Progenitor cell of endocrine pancreas (in vitro differentiated cells): Measurements from ENCODE around the gene SOD2. TPM values are rescaled to one million over a fixed set of nuclear protein-coding genes. Genes with fewer than 3 reads are reported as not detected.
"Not testable (repeated sequence)": the region's sequence is repeated elsewhere in the genome, so short reads cannot be mapped to it uniquely, and the experiment has no call there.

Experiments
- DNase-seq: peaks from one replicate; pipeline ENCODE4 v3.0.0; 2021; ENCODE audit warnings: low spot score; ENCODE audit not compliant: unreplicated experiment
- H3K27ac Mint-ChIP-seq: 2 replicates; pipeline ENCODE4 v1.8.0; 2021; ENCODE audit warnings: mild to moderate bottlenecking, moderate library complexity, mixed read lengths
- H3K27me3 Mint-ChIP-seq: 2 replicates; pipeline ENCODE4 v1.8.0; 2021; ENCODE audit warnings: mixed read lengths
- H3K36me3 Mint-ChIP-seq: 2 replicates; pipeline ENCODE4 v1.8.0; 2022; ENCODE audit warnings: mixed read lengths; ENCODE audit not compliant: insufficient read depth
- H3K4me1 Mint-ChIP-seq: 2 replicates; pipeline ENCODE4 v1.8.0; 2021; ENCODE audit warnings: low read depth, mixed read lengths
- H3K4me3 Mint-ChIP-seq: 2 replicates; pipeline ENCODE4 v1.8.0; 2021; ENCODE audit warnings: low read depth, mild to moderate bottlenecking, moderate library complexity, mixed read lengths
- H3K9me3 Mint-ChIP-seq: 2 replicates; pipeline ENCODE4 v1.8.0; 2021; ENCODE audit warnings: low read depth, mixed read lengths
- total RNA-seq: library from RNA; stranded (reverse); gene quantifications from 2 replicates; pipeline ENCODE4 v1.2.1, GENCODE V29; 2021
- TF ChIP-seq, protein P1 (sequence below): fragments of 200-600 bp; sonication (generic); IDR thresholded peaks from one replicate; pipeline ENCODE4 v1.5.0; 2021; ENCODE audit warnings: antibody characterized with exemption, mild to moderate bottlenecking; ENCODE audit not compliant: unreplicated experiment

The SOD2 gene
- total RNA-seq, 1 donor from 2014 or later = 68.9 TPM

DNA sequence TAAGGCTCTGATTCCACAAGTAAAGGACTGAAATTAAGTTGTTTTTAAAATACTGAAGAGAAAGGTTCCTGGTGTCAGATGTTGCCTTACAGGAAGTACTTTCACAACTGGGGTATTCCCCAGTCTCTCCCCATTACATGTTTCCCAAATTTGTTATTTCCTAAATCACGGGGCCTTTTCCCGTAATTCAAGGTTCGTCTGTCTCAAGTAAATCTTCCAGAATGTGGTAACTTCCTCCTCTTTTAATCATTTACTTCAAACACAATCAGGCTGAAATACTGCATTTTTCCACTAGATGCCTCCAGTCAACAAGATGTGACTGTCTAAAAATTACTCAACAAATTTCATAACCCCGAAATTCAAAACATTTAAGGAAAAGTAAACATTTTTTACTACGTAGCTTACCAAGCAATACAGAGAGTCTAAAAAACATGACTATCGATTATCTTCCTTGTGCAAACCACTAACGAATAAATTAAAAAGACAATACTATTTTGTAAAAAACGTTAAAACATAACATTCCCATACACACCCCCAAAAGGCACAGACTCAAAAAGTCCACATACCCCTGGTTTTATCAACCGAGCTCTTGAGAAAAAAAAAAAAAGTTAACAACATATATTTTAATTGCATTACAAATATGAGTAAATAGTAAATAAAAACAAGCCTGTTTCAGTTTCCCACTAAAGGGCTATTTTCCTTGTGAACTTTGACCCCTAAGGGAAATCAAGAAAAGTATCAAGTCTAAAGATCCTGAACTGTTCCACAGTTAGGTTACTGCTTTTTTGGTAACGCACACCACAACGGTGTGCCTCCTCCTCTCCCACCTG, 1.7 kb downstream of the SOD2 start:
- H3K27me3 Mint-ChIP-seq = no peaks in the 10 kb centered on the region
- TF ChIP-seq, protein P1, sequence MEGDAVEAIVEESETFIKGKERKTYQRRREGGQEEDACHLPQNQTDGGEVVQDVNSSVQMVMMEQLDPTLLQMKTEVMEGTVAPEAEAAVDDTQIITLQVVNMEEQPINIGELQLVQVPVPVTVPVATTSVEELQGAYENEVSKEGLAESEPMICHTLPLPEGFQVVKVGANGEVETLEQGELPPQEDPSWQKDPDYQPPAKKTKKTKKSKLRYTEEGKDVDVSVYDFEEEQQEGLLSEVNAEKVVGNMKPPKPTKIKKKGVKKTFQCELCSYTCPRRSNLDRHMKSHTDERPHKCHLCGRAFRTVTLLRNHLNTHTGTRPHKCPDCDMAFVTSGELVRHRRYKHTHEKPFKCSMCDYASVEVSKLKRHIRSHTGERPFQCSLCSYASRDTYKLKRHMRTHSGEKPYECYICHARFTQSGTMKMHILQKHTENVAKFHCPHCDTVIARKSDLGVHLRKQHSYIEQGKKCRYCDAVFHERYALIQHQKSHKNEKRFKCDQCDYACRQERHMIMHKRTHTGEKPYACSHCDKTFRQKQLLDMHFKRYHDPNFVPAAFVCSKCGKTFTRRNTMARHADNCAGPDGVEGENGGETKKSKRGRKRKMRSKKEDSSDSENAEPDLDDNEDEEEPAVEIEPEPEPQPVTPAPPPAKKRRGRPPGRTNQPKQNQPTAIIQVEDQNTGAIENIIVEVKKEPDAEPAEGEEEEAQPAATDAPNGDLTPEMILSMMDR = peak; percentile 60
- H3K9me3 Mint-ChIP-seq = no peaks in the 10 kb centered on the region
- H3K4me3 Mint-ChIP-seq = peak overlapping the region; percentile 89
- H3K27ac Mint-ChIP-seq = peak overlapping the region; percentile 96
- peaks cover 11% of the 10 kb centered on the region for H3K36me3 Mint-ChIP-seq
- no peak for DNase-seq
- H3K4me1 Mint-ChIP-seq = peaks cover 22% of the 10 kb centered on the region

DNA sequence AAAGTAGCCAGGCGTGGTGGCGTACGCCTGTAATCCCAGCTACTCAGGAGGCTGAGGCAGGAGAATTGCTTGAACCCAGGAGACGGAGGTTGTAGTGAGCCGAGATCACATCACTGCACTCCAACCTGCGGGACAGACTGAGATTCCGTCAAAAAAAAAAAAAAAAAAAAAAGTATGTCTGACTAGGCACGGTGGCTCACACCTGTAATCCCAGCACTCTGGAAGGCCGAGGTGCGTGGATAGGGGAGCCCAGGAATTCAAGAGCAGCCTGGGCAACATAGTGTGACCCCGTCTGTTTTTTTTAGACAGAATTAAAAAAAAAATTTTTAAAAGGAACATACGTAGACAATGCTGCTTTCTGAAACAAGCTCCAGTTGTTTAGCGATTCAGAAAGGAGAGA, 2.9 kb downstream of the SOD2 start:
- Mint-ChIP-seq H3K4me1 (peaks cover 22% of the 10 kb centered on the region), H3K36me3 (peaks cover 17% of the 10 kb centered on the region)
- H3K27me3 Mint-ChIP-seq, H3K9me3 Mint-ChIP-seq, H3K27ac Mint-ChIP-seq, DNase-seq, H3K4me3 Mint-ChIP-seq: not testable (repeated sequence)

DNA sequence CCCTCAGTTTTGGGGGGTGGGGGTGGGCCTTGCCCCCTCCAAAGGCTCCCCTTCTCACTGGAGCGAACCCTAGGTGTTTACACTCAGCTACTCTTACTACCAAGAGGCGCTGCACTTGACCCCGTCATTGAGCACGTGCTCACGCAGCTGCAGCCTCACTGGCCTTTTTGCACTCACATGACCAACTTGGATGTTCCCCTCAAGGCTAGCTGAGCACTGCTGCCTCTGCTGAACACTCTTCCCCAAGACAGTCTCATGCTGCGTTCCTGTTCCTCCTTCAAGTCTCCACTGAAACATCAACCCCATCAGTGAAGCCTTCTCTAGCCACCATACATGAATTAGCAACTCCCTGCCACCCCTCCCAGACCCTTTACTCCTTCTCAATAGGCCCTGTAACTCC, 4.0 kb downstream of the SOD2 start:
- DNase-seq = no peak
- H3K36me3 Mint-ChIP-seq = peaks cover 20% of the 10 kb centered on the region
- peaks cover 15% of the 10 kb centered on the region for H3K4me1 Mint-ChIP-seq
- H3K27ac Mint-ChIP-seq = no peak overlapping the region
- TF ChIP-seq, protein P1 = no peak
- no peaks in the 10 kb centered on the region for H3K9me3 Mint-ChIP-seq
- H3K27me3 Mint-ChIP-seq = no peaks in the 10 kb centered on the region
- no peak overlapping the region for H3K4me3 Mint-ChIP-seq

DNA sequence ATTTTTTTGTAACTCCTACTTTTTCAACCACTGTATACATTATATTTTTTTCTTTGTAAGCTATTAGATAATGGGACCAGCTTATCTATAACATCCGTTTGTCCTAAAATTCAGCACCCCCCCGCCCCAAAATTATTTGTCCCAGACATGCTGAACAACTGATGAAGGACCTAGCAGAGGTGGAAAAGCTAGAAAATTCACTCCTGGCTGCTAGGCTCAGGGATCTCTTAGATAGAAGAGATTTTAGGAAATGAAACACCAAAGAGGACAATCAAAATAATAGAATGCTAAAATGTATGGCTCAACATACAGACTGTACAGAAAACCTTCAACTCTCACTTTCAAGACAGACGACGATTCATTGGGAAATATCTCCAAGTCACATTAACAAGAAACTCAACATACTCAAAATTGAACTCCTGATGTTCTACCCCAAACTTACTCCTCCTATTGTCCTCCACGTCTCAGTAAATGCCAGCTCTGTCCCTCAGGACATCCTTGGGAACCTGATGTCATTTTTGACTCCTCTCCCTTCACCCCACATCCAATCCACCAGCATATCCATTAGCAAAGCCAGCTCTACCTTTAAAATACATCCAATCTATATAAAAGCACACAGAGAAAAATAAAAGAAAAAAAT, 4.7 kb downstream of the SOD2 start:
- peaks cover 20% of the 10 kb centered on the region for H3K36me3 Mint-ChIP-seq
- no peaks in the 10 kb centered on the region for H3K9me3 Mint-ChIP-seq
- no peak overlapping the region for H3K27ac Mint-ChIP-seq
- TF ChIP-seq, protein P1 = no peak
- no peaks in the 10 kb centered on the region for H3K27me3 Mint-ChIP-seq
- no peak for DNase-seq
- peaks cover 14% of the 10 kb centered on the region for H3K4me1 Mint-ChIP-seq
- H3K4me3 Mint-ChIP-seq = no peak overlapping the region

DNA sequence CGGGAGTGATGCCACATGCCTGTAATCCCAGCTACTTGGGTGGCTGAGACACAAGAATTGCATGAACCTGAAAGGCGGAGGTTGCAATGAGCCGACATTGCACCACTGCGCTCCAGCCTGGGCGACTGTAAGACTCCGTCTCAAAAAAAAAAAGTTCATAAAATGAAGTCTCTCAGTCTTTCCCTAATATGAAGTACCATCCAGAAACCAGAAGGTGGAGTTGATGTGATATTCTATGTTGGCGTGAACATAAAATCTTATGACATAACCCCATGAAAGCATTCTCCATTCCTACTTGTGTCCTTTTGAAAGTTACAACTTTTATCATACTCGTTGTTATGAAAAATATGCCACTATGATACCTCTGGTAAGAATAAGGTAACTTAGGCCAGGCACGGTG, 5.7 kb downstream of the SOD2 start:
- no peak for DNase-seq
- Mint-ChIP-seq H3K27ac (no peak overlapping the region), H3K4me1 (peaks cover 14% of the 10 kb centered on the region), H3K27me3 (no peaks in the 10 kb centered on the region), H3K9me3 (no peaks in the 10 kb centered on the region), H3K4me3 (no peak overlapping the region), H3K36me3 (peaks cover 20% of the 10 kb centered on the region)
- TF ChIP-seq, protein P1 = no peak
